NCI-H2227 treated with DMSO at 0.1 percent for 48 hours (cell line): Measurements from ENCODE around the gene PRAMEF4.
"Not testable (repeated sequence)": the region's sequence is repeated elsewhere in the genome, so short reads cannot be mapped to it uniquely, and the experiment has no call there.

Experiments used
- DNase-seq: peaks from one replicate; lab custom pipeline; 2025; lab: John Stamatoyannopoulos, UW

Gene PRAMEF4

DNA sequence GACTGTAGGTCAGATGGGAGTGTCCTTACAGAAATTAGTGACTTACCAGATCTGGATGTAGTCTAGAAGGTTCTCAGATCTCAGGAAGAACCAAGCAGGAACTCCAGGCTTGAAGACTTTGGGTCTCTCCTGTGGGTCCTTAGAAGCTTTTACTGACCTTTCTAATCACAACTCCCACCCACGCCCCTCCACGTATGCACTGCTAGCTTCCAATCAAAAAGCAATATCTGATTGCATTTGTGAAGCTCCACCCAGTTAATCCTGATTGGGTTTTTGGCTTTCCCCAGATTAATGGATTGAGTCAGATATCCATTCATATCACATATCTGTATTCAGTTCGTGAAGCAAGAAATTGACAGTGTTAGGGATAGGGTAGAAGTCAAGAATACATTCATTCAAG is at the start of gene PRAMEF4:
TSS of gene PRAMEF4 (minus strand) at position 101 of the 400 bp plus-strand sequence. CDS start 2,807 bp downstream, outside the sequence.
- DNase-seq, result not testable (repeated sequence)

DNA sequence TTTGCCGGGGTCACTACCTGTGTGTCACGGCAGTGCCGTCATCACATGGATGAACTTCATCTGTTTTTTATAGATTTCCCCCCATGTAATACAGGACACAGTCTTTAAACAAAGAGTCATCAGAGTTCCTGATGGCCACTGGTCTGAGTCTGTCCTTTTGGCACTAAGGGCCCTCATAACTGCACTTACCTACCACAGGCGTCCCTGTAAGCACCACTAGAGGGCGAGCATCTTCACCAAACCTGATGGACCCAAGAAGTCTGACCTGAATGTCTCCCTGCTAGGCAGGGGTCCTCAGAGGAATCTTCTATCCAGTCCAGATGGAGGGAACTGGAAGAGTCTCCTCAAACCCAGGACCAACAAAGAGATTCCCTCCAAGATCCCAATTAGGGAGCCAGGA is 38.4 kb upstream of the PRAMEF4 start:
- DNase-seq, result not testable (repeated sequence)

DNA sequence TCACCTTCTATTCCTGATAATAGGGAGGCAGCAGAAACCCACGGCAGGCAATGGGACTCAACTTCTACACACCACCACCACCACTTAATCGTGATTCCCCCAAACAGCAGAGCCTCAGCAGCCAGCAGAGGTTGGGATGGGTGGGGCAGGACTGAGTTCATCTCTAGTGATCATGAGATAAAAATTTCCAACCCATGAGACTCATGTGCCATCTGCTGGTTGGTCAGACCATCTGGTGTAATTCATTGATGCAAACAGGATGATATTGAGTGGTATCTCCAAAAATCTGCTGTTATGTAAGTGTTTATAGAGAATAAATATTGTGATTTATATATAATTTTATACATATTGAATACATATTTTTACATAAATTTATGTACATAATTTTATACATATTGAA is 35.7 kb upstream of the PRAMEF4 start:
- DNase-seq, result not testable (repeated sequence)

DNA sequence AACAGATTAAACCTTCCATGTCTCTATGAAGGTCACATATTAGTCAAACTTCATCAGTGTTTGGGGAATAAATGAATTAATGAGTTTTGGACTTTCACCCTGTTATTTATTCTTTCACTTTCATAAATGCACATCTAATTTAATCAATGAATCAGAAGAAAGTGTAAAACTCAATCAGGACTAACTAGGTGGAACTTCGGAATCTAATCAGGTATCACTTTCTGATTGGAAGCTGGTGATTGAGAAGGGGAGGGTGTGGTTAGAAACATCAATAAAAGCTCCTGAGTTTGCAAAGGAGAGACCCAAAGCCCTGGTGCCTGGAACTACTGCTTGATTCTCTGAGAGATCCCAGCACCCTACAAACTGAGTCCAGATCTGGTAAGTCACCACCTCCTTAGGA is 30.3 kb upstream of the PRAMEF4 start, which contains the start of gene PRAMEF7:
TSS of gene PRAMEF7 (plus strand) at position 301 of the 400 bp plus-strand sequence. CDS start 1,083 bp downstream, outside the sequence.
- DNase-seq, result not testable (repeated sequence)

DNA sequence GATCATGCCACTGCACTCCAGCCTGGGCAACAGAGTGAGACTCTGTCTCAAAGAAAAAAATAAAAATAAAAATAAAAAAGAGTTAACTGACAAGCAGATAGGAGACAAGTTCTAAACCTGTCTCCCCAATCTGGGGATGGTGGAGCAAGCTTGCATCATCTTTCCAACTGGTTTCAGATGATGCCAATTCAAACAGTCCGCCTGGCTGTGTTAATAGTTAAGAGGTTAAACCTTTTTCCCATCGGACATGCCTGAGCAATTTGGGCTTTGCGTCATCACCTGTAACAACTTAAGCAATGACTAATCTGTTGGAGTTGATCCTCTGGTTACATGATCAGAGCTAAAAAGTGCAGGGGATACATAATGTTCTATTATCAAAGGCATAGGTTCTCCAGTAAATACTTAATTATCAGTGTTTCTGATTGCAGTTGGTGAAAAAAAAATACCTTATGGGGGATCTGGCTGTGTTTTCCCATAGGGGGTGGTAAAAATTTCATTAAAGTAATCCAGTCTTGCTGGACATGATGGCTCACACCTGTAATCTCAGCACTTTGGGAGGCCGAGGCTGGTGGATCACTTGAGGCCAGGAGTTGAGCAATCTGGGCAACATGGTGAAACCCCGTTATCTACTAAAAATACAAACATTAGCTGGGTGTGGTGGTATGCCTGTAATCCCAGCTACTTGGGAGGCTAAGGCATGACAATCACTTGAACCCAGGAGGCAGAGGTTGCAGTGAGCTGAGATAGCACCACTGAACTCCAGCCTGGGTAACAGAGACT is 18.0 kb upstream of the PRAMEF4 start:
- not testable (repeated sequence) for DNase-seq

DNA sequence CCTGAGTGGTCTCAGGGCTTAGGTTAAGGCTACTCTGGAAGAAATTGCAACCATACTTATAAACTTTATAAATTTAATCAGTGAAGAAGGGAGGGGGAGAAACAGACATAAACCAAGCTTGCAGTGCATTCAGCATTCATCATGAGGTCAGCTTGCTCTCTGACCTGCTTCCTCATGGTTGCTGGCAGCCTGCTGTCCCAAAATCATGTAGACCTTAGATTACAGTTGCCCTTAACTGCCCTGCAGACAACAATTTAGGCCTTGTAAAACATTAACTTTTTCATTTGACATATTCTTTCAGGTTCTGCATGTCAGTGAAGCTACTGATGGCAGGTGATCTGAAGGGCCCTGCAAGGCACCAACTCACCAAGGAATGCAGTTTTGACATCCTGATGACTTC is 13.2 kb upstream of the PRAMEF4 start:
- not testable (repeated sequence) for DNase-seq

DNA sequence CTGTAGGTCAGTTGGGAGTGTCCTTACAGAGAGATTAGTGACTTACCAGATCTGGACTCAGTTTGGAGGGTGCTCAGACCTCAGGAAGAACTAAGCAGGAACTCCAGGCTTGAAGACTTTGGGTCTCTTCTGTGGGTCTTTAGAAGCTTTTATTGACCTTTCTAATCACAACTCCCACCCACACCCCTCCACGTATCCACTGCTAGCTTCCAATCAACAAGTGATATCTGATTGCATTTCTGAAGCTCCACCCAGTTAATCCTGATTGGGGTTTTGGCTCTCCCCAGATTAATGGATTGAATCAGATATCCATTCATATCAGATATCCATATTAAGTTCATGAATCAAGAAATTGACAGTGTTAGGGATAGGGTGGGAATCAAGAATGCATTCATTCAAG is 12.2 kb upstream of the PRAMEF4 start, which contains the start of gene PRAMEF10:
TSS of gene PRAMEF10 (minus strand) at position 101 of the 400 bp plus-strand sequence. CDS start 2,423 bp downstream, outside the sequence.
- not testable (repeated sequence) for DNase-seq

DNA sequence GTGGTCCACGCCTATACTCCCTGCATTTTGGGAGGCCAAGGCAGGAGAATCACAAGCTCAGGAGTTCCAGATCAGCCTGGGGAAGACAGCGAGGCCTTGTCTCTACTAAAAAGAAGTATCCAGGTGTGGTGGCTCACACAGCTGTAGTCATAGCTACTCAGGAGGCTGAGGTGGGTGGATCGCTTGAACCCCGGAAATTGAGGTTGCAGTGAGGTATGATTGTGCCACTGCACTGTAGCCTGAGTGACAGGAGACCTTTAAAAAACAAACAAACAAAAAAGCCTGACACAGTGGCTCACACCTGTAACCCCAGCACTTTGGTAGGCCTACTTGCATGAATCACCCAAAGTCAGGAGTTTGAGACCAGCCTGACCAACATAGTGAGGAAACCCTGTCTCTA is 7.5 kb downstream of the PRAMEF4 start:
- DNase-seq, result not testable (repeated sequence)

DNA sequence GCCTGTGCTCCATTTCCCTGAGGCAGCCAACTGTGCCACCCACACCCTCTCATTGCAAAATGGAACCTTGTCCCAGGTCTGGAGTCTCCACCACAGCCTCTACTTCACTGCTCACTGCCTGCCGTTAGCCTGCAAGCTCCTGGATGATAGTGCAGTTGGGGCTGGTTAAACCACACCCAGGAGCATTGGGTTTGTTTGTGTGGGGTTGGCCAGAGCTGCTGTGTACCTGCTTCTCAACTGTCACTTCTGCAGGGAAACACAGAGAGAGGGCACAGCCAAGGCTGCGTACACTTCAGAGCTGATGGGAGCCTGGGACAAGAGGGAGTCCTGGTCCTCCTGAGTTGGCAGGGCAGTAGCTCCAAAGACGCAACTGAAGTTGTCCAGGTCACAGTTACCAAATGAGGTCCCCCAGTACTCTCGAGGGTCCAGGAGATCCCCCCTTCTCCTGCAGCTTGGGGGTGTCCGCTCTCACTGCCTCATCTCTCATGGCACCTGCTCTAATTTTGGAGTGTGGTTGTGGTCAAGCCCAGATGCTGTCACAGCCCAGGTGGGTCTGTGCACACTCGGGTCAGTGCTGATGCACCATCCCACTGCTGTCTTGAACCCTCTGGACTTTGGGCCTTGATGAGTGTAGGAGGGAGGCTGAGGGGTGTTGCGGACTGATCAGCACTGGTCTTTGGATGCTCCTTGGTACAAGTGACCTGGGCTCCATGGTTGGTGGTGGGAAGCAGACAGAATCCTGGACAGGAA is 22.7 kb downstream of the PRAMEF4 start:
- DNase-seq, result not testable (repeated sequence)

DNA sequence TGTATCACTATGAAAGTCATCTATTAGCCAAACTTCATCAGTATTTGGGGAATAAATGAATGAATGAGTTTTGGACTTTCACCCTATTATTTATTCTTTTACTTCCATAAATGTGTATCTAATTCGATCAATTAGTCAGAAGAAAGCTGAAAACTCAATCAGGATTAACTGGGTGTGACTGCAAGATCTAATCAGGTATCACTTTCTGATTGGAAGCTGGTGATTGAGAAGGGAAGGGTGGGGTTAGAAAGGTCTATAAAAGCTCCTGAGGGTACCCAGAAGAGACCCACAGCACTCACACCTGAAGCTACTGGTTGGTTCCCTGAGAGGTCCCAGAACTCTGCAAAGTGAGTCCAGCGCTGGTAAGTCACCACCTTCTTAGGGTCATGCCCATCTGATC is 29.2 kb downstream of the PRAMEF4 start, which contains the start of gene PRAMEF2:
TSS of gene PRAMEF2 (plus strand) at position 301 of the 400 bp plus-strand sequence. CDS start 1,924 bp downstream, outside the sequence.
- DNase-seq, result not testable (repeated sequence)

DNA sequence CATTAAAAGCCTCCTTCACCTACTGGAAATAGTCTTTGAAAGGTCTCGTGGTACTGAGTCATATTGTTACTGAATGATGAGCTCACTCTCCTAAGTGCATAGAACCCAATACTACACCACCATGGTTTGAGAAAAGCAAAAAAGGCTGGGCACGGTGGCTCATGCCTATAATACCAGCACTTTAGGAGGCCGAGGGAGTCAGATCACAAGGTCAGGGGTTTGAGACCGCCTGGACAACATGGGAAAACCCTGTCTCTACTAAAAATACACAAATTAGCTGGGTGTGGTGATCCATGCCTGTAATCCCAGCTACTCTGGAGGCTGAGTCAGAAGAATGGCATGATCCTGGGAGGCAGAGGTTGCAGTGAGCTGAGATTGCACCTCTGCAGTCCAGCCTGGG is 34.2 kb downstream of the PRAMEF4 start:
- no peak for DNase-seq

DNA sequence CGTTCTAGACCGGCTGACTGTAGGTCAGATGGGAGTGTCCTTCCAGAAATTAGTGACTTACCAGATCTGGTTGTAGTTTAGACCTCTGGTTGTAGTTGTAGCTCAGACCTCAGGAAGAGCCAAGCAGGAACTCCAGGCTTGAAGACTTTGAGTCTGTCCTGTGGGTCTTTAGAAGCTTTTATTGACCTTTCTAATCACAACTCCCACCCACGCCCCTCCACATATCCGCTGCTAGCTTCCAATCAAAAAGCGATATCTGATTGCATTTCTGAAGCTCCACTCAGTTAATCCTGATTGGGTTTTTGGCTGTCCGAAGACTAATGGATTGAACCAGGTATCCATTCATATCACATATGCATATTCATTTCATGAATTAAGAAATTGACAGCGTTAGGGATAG is 37.4 kb downstream of the PRAMEF4 start, which contains the start of gene HNRNPCL1:
TSS of gene HNRNPCL1 (minus strand) at position 101 of the 400 bp plus-strand sequence. CDS start 431 bp downstream, outside the sequence.
- DNase-seq, result not testable (repeated sequence)

DNA sequence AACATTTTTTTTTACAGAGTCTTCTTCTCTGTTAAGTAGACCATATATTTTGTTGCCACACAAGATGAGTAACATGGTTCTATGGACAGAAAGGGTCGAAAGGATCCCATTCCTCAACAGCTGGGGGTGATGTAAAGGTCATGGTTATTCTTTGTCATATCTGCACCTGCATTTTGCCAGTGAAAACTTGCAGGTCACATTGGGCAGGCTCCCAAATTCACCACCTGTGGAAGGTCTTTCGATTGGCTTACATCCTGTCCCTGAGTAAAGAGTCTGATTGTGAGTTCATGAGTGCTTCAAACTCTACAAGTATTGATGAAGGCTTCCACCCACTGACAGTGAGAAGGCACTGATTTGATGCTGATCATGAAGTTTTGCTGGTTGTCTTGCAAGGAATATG is 52.8 kb downstream of the PRAMEF4 start:
- not testable (repeated sequence) for DNase-seq

DNA sequence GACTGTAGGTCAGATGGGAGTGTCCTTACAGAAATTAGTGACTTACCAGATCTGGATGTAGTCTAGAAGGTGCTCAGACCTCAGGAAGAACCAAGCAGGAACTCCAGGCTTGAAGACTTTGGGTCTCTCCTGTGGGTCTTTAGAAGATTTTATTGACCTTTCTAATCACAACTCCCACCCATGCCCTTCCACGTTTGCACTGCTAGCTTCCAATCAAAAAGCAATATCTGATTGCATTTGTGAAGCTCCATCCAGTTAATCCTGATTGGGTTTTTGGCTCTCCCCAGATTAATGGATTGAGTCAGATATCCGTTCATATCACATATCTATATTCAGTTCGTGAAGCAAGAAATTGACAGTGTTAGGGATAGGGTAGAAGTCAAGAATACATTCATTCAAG is 54.7 kb downstream of the PRAMEF4 start, which contains the start of gene PRAMEF11:
TSS of gene PRAMEF11 (minus strand) at position 101 of the 400 bp plus-strand sequence. CDS start 2,621 bp downstream, outside the sequence.
- not testable (repeated sequence) for DNase-seq
